ENCODE results near the gene MRE11. TPM values are rescaled to one million over a fixed set of nuclear protein-coding genes. Genes with fewer than 3 reads are reported as not detected.
"Not testable (repeated sequence)": the region's sequence is repeated elsewhere in the genome, so short reads cannot be mapped to it uniquely, and the experiment has no call there.

MRE11 gene
- total RNA-seq, 1 donor from 2014 or later: 16.7 TPM

DNA sequence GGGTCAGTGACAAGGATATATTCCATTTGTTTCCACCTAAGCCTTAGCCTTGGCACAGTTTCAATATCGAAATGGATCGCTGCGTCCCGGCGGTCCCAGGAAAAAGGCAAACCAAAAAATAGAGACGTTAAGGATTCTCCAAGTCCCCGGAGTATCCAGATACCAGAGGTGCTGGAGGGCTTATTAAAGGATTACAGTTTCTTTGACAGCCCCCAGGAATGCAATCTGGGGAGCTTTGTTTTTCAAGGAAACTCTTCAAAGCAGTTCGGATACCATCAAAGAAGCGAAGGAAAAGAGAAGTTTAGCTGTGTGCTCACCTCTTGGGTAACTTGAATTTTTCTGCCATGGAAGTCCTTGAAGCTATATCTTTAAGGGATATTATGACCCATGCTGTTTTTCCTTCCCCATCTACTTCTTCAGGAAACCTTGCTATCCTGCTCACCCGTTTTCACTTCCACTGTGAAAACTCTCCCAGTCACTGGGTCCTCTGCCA is 91.8 kb downstream of the MRE11 start:
- H3K4me3 ChIP-seq (ENCODE audit: low read length in 3 of 3): peak overlapping the region; percentile 36 to 56 (median 40)

GRCh38 chr11:94400839-94401772 is 92.5 kb downstream of the MRE11 start, which contains the start of gene GPR83:
Gene GPR83, minus strand, starts transcription at chr11:94401419. Its CDS starts 172 bp downstream, at chr11:94401247.
- peaks cover 0 to 11% (median 2%) of the 10 kb centered on the region in 3 donors for H3K4me1 ChIP-seq (ENCODE audit: control insufficient read depth in 3 of 3, insufficient read depth in 3 of 3, low read length in 3 of 3)
- no peak within 1 kb of the TSS for H3K27ac ChIP-seq (ENCODE audit: low read depth, low read length)
- H3K36me3 ChIP-seq (ENCODE audit: control insufficient read depth in 3 of 3, insufficient read depth in 3 of 3, low read length in 3 of 3): no peaks in the 10 kb centered on the region
- no peaks in the 10 kb centered on the region for H3K9me3 ChIP-seq (ENCODE audit: control insufficient read depth in 3 of 3, low read length in 3 of 3)
- peak within 1 kb of the TSS; percentile 36 to 56 (median 40) for H3K4me3 ChIP-seq (ENCODE audit: low read length in 3 of 3)
- peak within 1 kb of the TSS in 2 of 3 donors; percentile 25 to 28 for H3K9ac ChIP-seq (ENCODE audit: low read depth in 1 of 3, low read length in 3 of 3)
- H3K27me3 ChIP-seq (ENCODE audit: control insufficient read depth in 3 of 3, insufficient read depth in 3 of 3, low read length in 3 of 3): peaks cover 15 to 37% (median 29%) of the 10 kb centered on the region in 3 donors

More for the DNA sequence above, 91.8 kb downstream of the MRE11 start:
- Histone ChIP-seq H3K27ac (ENCODE audit: low read depth, low read length) (no peak overlapping the region), H3K9me3 (ENCODE audit: control insufficient read depth in 3 of 3, low read length in 3 of 3) (no peaks in the 10 kb centered on the region), H3K4me1 (ENCODE audit: control insufficient read depth in 3 of 3, insufficient read depth in 3 of 3, low read length in 3 of 3) (peaks cover 0 to 11% (median 2%) of the 10 kb centered on the region in 3 donors), H3K9ac (ENCODE audit: low read depth in 1 of 3, low read length in 3 of 3) (peak overlapping the region in 2 of 3 donors; percentile 25 to 28), H3K27me3 (ENCODE audit: control insufficient read depth in 3 of 3, insufficient read depth in 3 of 3, low read length in 3 of 3) (peaks cover 15 to 37% (median 29%) of the 10 kb centered on the region in 3 donors), H3K36me3 (ENCODE audit: control insufficient read depth in 3 of 3, insufficient read depth in 3 of 3, low read length in 3 of 3) (no peaks in the 10 kb centered on the region)

GRCh38 chr11:94400457-94400838 is 93.2 kb downstream of the MRE11 start:
- peak overlapping the region in 2 of 3 donors; percentile 40 to 56 for H3K4me3 ChIP-seq (ENCODE audit: low read length in 3 of 3)
- no peak overlapping the region for H3K9ac ChIP-seq (ENCODE audit: low read depth in 1 of 3, low read length in 3 of 3)
- H3K4me1 ChIP-seq (ENCODE audit: control insufficient read depth in 3 of 3, insufficient read depth in 3 of 3, low read length in 3 of 3): peaks cover 0 to 11% (median 2%) of the 10 kb centered on the region in 3 donors
- H3K27me3 ChIP-seq (ENCODE audit: control insufficient read depth in 3 of 3, insufficient read depth in 3 of 3, low read length in 3 of 3): peaks cover 15 to 37% (median 29%) of the 10 kb centered on the region in 3 donors
- no peaks in the 10 kb centered on the region for H3K9me3 ChIP-seq (ENCODE audit: control insufficient read depth in 3 of 3, low read length in 3 of 3)
- H3K27ac ChIP-seq (ENCODE audit: low read depth, low read length): no peak overlapping the region
- no peaks in the 10 kb centered on the region for H3K36me3 ChIP-seq (ENCODE audit: control insufficient read depth in 3 of 3, insufficient read depth in 3 of 3, low read length in 3 of 3)

DNA sequence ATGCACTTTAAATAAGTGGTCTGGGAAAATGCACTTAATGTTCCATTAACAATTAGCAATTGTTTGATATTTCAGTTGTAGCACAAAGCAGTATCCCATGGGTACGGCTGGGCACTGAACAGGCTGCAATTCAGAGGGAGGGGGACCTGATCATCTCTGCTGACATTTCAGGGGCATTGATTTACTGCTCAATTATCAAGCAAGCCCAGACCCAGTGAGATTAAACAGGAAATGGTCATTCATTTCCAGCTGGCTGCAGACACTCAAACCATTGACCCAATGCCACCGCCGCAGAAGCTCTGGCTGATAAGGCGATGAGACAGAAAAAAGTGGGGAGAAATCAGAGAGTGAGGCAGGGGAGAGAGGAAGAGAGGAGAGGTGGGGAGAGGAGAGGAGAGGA is 93.6 kb downstream of the MRE11 start:
- no peaks in the 10 kb centered on the region for H3K36me3 ChIP-seq (ENCODE audit: control insufficient read depth in 3 of 3, insufficient read depth in 3 of 3, low read length in 3 of 3)
- H3K27ac ChIP-seq (ENCODE audit: low read depth, low read length): no peak overlapping the region
- H3K27me3 ChIP-seq (ENCODE audit: control insufficient read depth in 3 of 3, insufficient read depth in 3 of 3, low read length in 3 of 3): peaks cover 15 to 37% (median 29%) of the 10 kb centered on the region in 3 donors
- H3K9ac ChIP-seq (ENCODE audit: low read depth in 1 of 3, low read length in 3 of 3): no peak overlapping the region
- peaks cover 0 to 11% (median 2%) of the 10 kb centered on the region in 3 donors for H3K4me1 ChIP-seq (ENCODE audit: control insufficient read depth in 3 of 3, insufficient read depth in 3 of 3, low read length in 3 of 3)
- H3K4me3 ChIP-seq (ENCODE audit: low read length in 3 of 3): no peak overlapping the region
- no peaks in the 10 kb centered on the region for H3K9me3 ChIP-seq (ENCODE audit: control insufficient read depth in 3 of 3, low read length in 3 of 3)

GRCh38 chr11:94398101-94398500 is 95.5 kb downstream of the MRE11 start:
- Histone ChIP-seq H3K4me3 (ENCODE audit: low read length in 3 of 3) (no peak overlapping the region), H3K27me3 (ENCODE audit: control insufficient read depth in 3 of 3, insufficient read depth in 3 of 3, low read length in 3 of 3) (peaks cover 15 to 35% (median 29%) of the 10 kb centered on the region in 3 donors), H3K9ac (ENCODE audit: low read depth in 1 of 3, low read length in 3 of 3) (no peak overlapping the region), H3K4me1 (ENCODE audit: control insufficient read depth in 3 of 3, insufficient read depth in 3 of 3, low read length in 3 of 3) (peaks cover 0 to 11% (median 2%) of the 10 kb centered on the region in 3 donors), H3K27ac (ENCODE audit: low read depth, low read length) (no peak overlapping the region), H3K9me3 (ENCODE audit: control insufficient read depth in 3 of 3, low read length in 3 of 3) (no peaks in the 10 kb centered on the region), H3K36me3 (ENCODE audit: control insufficient read depth in 3 of 3, insufficient read depth in 3 of 3, low read length in 3 of 3) (no peaks in the 10 kb centered on the region)

DNA sequence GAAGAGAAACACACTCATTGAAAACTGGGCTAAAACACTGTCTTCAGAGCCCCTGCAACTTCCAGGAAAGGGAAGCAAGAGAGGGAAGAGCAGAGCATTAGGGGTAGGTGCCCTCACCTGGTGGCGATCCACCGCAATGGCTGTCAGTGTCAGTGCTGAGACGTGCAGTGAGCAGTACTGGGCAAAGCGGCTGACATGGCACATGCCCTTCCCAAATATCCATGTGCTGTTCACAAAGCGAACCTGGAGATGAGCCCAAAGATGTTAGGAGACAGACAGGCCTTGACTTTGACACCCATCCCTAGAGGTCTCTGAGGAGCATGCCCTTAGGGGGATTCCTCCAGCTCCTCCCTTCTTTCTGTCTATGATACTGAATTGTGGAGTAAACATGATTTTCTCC is 97.4 kb downstream of the MRE11 start:
- Histone ChIP-seq H3K27me3 (ENCODE audit: control insufficient read depth in 3 of 3, insufficient read depth in 3 of 3, low read length in 3 of 3) (peaks cover 6 to 23% (median 23%) of the 10 kb centered on the region in 3 donors), H3K36me3 (ENCODE audit: control insufficient read depth in 3 of 3, insufficient read depth in 3 of 3, low read length in 3 of 3) (no peaks in the 10 kb centered on the region), H3K9ac (ENCODE audit: low read depth in 1 of 3, low read length in 3 of 3) (no peak overlapping the region), H3K4me1 (ENCODE audit: control insufficient read depth in 3 of 3, insufficient read depth in 3 of 3, low read length in 3 of 3) (peaks cover 0 to 6% (median 2%) of the 10 kb centered on the region in 3 donors), H3K27ac (ENCODE audit: low read depth, low read length) (no peak overlapping the region), H3K9me3 (ENCODE audit: control insufficient read depth in 3 of 3, low read length in 3 of 3) (no peaks in the 10 kb centered on the region), H3K4me3 (ENCODE audit: low read length in 3 of 3) (no peak overlapping the region)

DNA sequence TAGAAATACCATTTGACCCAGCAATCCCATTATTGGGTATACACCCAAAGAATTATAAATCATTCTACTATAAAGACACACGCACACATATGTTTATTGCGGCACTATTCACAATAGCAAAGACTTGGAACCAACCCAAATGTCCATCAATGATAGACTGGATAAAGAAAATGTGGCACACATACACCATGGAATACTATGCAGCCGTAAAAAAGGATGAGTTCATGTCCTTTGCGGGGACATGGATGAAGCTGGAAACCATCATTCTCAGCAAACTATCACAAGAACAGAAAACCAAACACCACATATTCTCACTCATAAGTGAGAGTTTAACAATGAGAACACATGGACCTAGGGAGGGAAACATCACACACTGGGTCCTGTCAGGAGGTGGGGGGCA is 101.7 kb downstream of the MRE11 start:
- not testable (repeated sequence) for H3K9ac ChIP-seq (ENCODE audit: low read depth in 1 of 3, low read length in 3 of 3); H3K36me3 ChIP-seq (ENCODE audit: control insufficient read depth in 3 of 3, insufficient read depth in 3 of 3, low read length in 3 of 3); H3K4me1 ChIP-seq (ENCODE audit: control insufficient read depth in 3 of 3, insufficient read depth in 3 of 3, low read length in 3 of 3); H3K27ac ChIP-seq (ENCODE audit: low read depth, low read length); H3K27me3 ChIP-seq (ENCODE audit: control insufficient read depth in 3 of 3, insufficient read depth in 3 of 3, low read length in 3 of 3); H3K9me3 ChIP-seq (ENCODE audit: control insufficient read depth in 3 of 3, low read length in 3 of 3); H3K4me3 ChIP-seq (ENCODE audit: low read length in 3 of 3)

- H3K27me3 ChIP-seq (ENCODE audit: control insufficient read depth in 3 of 3, insufficient read depth in 3 of 3, low read length in 3 of 3): no peaks in the 10 kb centered on the region
- no peaks in the 10 kb centered on the region for H3K36me3 ChIP-seq (ENCODE audit: control insufficient read depth in 3 of 3, insufficient read depth in 3 of 3, low read length in 3 of 3)
Observed at GRCh38 chr11:94379613-94380012, 114.0 kb downstream of the MRE11 start.

GRCh38 chr11:94376841-94377240 is 116.8 kb downstream of the MRE11 start:
- H3K27me3 ChIP-seq (ENCODE audit: control insufficient read depth in 3 of 3, insufficient read depth in 3 of 3, low read length in 3 of 3): no peaks in the 10 kb centered on the region
- no peaks in the 10 kb centered on the region for H3K36me3 ChIP-seq (ENCODE audit: control insufficient read depth in 3 of 3, insufficient read depth in 3 of 3, low read length in 3 of 3)
- no peak overlapping the region for H3K9ac ChIP-seq (ENCODE audit: low read depth in 1 of 3, low read length in 3 of 3)
- H3K27ac ChIP-seq (ENCODE audit: low read depth, low read length): no peak overlapping the region
- H3K4me3 ChIP-seq (ENCODE audit: low read length in 3 of 3): no peak overlapping the region
- peaks cover 0 to 2% (median 0%) of the 10 kb centered on the region in 3 donors for H3K9me3 ChIP-seq (ENCODE audit: control insufficient read depth in 3 of 3, low read length in 3 of 3)
- no peaks in the 10 kb centered on the region for H3K4me1 ChIP-seq (ENCODE audit: control insufficient read depth in 3 of 3, insufficient read depth in 3 of 3, low read length in 3 of 3)

More at GRCh38 chr11:94379613-94380012, 114.0 kb downstream of the MRE11 start:
- Histone ChIP-seq H3K9me3 (ENCODE audit: control insufficient read depth in 3 of 3, low read length in 3 of 3) (peaks cover 0 to 2% (median 0%) of the 10 kb centered on the region in 3 donors), H3K4me1 (ENCODE audit: control insufficient read depth in 3 of 3, insufficient read depth in 3 of 3, low read length in 3 of 3) (no peaks in the 10 kb centered on the region), H3K9ac (ENCODE audit: low read depth in 1 of 3, low read length in 3 of 3) (no peak overlapping the region), H3K27ac (ENCODE audit: low read depth, low read length) (no peak overlapping the region), H3K4me3 (ENCODE audit: low read length in 3 of 3) (no peak overlapping the region)

GRCh38 chr11:94370576-94370975 is 123.1 kb downstream of the MRE11 start:
- not testable (repeated sequence) for H3K4me1 ChIP-seq (ENCODE audit: control insufficient read depth in 3 of 3, insufficient read depth in 3 of 3, low read length in 3 of 3); H3K27me3 ChIP-seq (ENCODE audit: control insufficient read depth in 3 of 3, insufficient read depth in 3 of 3, low read length in 3 of 3); H3K9ac ChIP-seq (ENCODE audit: low read depth in 1 of 3, low read length in 3 of 3); H3K9me3 ChIP-seq (ENCODE audit: control insufficient read depth in 3 of 3, low read length in 3 of 3); H3K27ac ChIP-seq (ENCODE audit: low read depth, low read length); H3K4me3 ChIP-seq (ENCODE audit: low read length in 3 of 3); H3K36me3 ChIP-seq (ENCODE audit: control insufficient read depth in 3 of 3, insufficient read depth in 3 of 3, low read length in 3 of 3)
